T-cell (primary cell): ENCODE results near the gene DNAI2. TPM values are rescaled to one million over a fixed set of nuclear protein-coding genes. Genes with fewer than 3 reads are reported as not detected.

ENCODE experiments used
- ATAC-seq, 4 experiments: fragments of 200-7000 bp in 3 of 4; fragments of 150-1000 bp in 1 of 4; cut with Tn5 transposase; replicated peaks in 1 of 4; 1 replicate in 3 of 4; 2 replicates in 1 of 4; pipeline ENCODE4 v1.10.0; 2021; ENCODE audit warnings: moderate library complexity in 3 of 4, mild to moderate bottlenecking in 2 of 4, moderate number of reproducible peaks in 1 of 4
- CTCF ChIA-PET, 2 donors: fragments of 300-600 bp; sonication (Branson Sonifier 250); formaldehyde crosslinking; loops; one replicate each; lab custom pipeline; 2022; ENCODE audit warnings: antibody characterized with exemption in 2 of 2; lab: Charles Lee
- POLR2A ChIA-PET, 2 donors: fragments of 300-600 bp; sonication (Branson Sonifier 250); formaldehyde crosslinking; loops; one replicate each; lab custom pipeline; 2022; ENCODE audit warnings: antibody characterized with exemption in 2 of 2; lab: Charles Lee
- DNase-seq, 35 experiments: peaks; one replicate each; pipeline versions ENCODE4 v3.0.0 to v3.0.0-alpha.2; 2013 to 2023
- H3K27ac ChIP-seq: one replicate; pipeline ENCODE4 v1.5.1; 2013; ENCODE audit warnings: low read length
- H3K27me3 ChIP-seq, 2 experiments: replicated peaks in 1 of 2; 1 replicate in 1 of 2; 2 replicates in 1 of 2; pipeline versions ENCODE4 v1.6.1 to v1.7.0; 2013; ENCODE audit warnings: low read length in 1 of 2, mixed read lengths in 1 of 2; ENCODE audit not compliant: control insufficient read depth in 2 of 2, insufficient read depth in 2 of 2; ENCODE audit errors: extremely low read depth in 1 of 2
- H3K36me3 ChIP-seq, 2 donors: 1 replicate in 1 of 2; 2 replicates in 1 of 2; pipeline versions ENCODE4 v1.6.1 to v1.7.0; 2013; ENCODE audit warnings: low read length in 1 of 2; ENCODE audit not compliant: control insufficient read depth in 2 of 2, insufficient read depth in 1 of 2; ENCODE audit errors: extremely low read depth in 1 of 2
- H3K4me1 ChIP-seq, 2 experiments: 1 replicate in 1 of 2; 2 replicates in 1 of 2; pipeline versions ENCODE4 v1.6.1 to v1.7.0; 2013; ENCODE audit warnings: low read length in 2 of 2, mixed read lengths in 1 of 2; ENCODE audit not compliant: insufficient read depth in 2 of 2, control insufficient read depth in 1 of 2; ENCODE audit errors: extremely low read depth in 1 of 2
- H3K4me3 ChIP-seq, 2 donors: 1 replicate in 1 of 2; 2 replicates in 1 of 2; pipeline versions ENCODE4 v1.5.1 to v1.7.0; 2013; ENCODE audit warnings: mild to moderate bottlenecking in 2 of 2, low read length in 1 of 2, moderate library complexity in 1 of 2; ENCODE audit not compliant: control insufficient read depth in 1 of 2; ENCODE audit errors: extremely low read depth in 1 of 2
- H3K9me3 ChIP-seq: 2 replicates; pipeline ENCODE4 v1.7.0; 2013
- H3K27ac Mint-ChIP-seq, 2 donors: one replicate each; pipeline ENCODE4 v1.8.0; 2020 to 2021; ENCODE audit warnings: mild to moderate bottlenecking in 2 of 2, mixed read lengths in 2 of 2
- H3K27me3 Mint-ChIP-seq, 2 donors: one replicate each; pipeline ENCODE4 v1.8.0; 2021 to 2022; ENCODE audit warnings: mixed read lengths in 2 of 2
- H3K36me3 Mint-ChIP-seq: one replicate; pipeline ENCODE4 v1.8.0; 2021; ENCODE audit warnings: mixed read lengths
- H3K4me1 Mint-ChIP-seq, 3 donors: one replicate each; pipeline ENCODE4 v1.8.0; 2020 to 2022; ENCODE audit warnings: mixed read lengths in 3 of 3, mild to moderate bottlenecking in 1 of 3
- H3K4me3 Mint-ChIP-seq, 3 donors: one replicate each; pipeline ENCODE4 v1.8.0; 2020 to 2022; ENCODE audit warnings: mild to moderate bottlenecking in 3 of 3, mixed read lengths in 3 of 3, moderate library complexity in 3 of 3
- H3K9me3 Mint-ChIP-seq, 3 donors: one replicate each; pipeline ENCODE4 v1.8.0; 2020 to 2022; ENCODE audit warnings: mixed read lengths in 3 of 3
- WGBS: methylation state at CpG from one replicate; pipeline ENCODE4 v1.1.5; 2013; ENCODE audit warnings: missing lambda C conversion rate; ENCODE audit not compliant: insufficient coverage; 5-methylcytosine and 5-hydroxymethylcytosine counted together
- total RNA-seq, 35 experiments: library from RNA in 6 of 35; stranded (reverse) in 6 of 35; fragments of 120-200 nt in 1 of 35; gene quantifications; one replicate each; pipeline versions ENCODE4 v1.2.1 to v1.2.4 and lab custom pipeline; 2013 to 2026

The DNAI2 gene
- total RNA-seq, 5 donors from 2014 or later (not counting 1 experiment from before 2014, with no cell fraction given): 0.80 to 5.3 (median 1.7) TPM

DNA sequence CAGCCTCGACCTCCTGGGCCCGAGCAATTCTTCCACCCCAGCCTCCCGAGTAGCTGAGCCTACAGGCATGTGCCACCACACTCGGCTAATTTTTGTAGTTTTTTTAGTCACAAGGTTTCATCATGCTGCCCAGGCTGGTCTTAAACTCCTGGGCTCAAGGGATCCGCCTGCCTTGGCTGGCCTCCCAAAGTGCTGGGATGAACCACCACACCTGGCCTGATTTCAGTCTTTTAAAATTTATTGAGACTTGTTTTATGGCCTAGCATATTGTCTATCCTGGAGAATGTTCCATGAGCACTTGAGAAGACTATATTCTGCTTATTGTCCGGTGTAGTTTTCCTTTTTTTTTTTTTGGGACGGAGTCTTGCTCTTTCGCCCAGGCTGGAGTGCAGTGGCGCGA lies 18.5 kb downstream of the DNAI2 start:
- no peaks in the 10 kb centered on the region for H3K27me3 Mint-ChIP-seq
- ChIA-PET POLR2A (interaction anchor here in 1 of 2 donors (0.7 kb wide), 1 partner anchor 85 kb away, joined by 4 read pairs; no protein-coding TSS in a partner anchor), CTCF (no interaction called here)
- peaks cover 0 to 3% of the 10 kb centered on the region in 2 experiments for H3K27me3 ChIP-seq
- no peak overlapping the region for H3K4me3 ChIP-seq
- ATAC-seq (no peak), DNase-seq (no peak)
- peaks cover 0 to 12% of the 10 kb centered on the region in 2 experiments for H3K4me1 ChIP-seq
- no peak overlapping the region for H3K27ac ChIP-seq
- no peaks in the 10 kb centered on the region for H3K36me3 Mint-ChIP-seq
- H3K27ac Mint-ChIP-seq: no peak overlapping the region
- no peaks in the 10 kb centered on the region for H3K36me3 ChIP-seq
- H3K9me3 ChIP-seq: no peaks in the 10 kb centered on the region
- WGBS: 98% methylated on average over 7 of the region's 10 CpGs
- no peak overlapping the region for H3K4me3 Mint-ChIP-seq
- peaks cover 0 to 22% (median 14%) of the 10 kb centered on the region in 3 donors for H3K4me1 Mint-ChIP-seq
- no peaks in the 10 kb centered on the region for H3K9me3 Mint-ChIP-seq

DNA sequence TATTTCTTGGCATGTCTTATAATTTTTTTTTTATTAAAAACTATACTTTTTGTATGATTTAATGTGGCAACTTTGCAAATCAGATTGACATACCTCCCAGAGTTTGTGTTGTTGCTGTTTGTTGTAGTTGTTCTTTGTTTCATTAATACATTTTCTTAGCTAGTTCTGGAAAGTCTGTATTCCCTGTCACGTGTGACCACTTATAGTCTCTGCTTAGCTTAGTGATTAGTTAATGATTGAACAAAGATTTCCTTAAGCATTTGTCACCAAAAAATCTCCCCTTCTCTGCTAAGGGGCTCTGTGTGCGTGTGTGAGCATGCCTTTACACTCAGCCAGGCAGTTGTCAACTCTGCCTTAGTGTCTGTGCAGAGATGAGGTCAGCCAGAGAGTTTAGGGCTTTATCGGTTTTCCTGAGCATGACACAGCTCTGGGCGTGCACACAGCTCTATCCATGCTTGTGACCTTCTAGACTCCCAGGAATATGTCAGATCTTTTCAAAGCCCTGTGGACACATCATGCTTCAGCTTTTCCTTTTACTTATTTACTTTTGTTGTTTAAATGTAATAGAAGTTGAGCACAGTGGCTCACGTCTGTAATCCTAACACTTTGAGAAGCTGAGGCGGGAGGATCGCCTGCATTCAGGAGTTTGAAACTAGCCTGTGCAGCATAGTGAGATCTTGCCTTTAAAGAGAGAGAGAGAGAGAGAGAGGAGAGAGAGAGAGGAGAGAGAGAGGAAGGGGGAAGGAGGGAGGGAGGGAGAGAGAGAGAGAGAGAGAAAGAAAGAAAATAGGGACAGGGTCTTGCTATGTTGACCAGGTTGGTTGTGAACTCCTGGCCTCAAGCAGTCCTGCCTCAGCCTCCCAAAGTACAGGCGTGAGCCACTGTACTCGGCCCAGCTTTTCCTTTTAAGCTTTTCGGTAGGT lies 21.9 kb downstream of the DNAI2 start:
- Mint-ChIP-seq H3K9me3 (no peaks in the 10 kb centered on the region), H3K36me3 (no peaks in the 10 kb centered on the region), H3K27me3 (peaks cover 2 to 4% of the 10 kb centered on the region in 2 donors), H3K27ac (peak overlapping the region; percentile 6 to 33), H3K4me1 (peaks cover under 1 to 18% (median 11%) of the 10 kb centered on the region in 3 donors), H3K4me3 (no peak overlapping the region)
- Histone ChIP-seq H3K9me3 (no peaks in the 10 kb centered on the region), H3K36me3 (no peaks in the 10 kb centered on the region), H3K27ac (no peak overlapping the region), H3K27me3 (peaks cover 0 to 6% of the 10 kb centered on the region in 2 experiments), H3K4me3 (no peak overlapping the region), H3K4me1 (peaks cover 0 to 9% of the 10 kb centered on the region in 2 experiments)
- DNase-seq (no peak), ATAC-seq (no peak)
- WGBS: 78% methylated on average over 6 of the region's 10 CpGs
- ChIA-PET CTCF (interaction anchor here in 1 of 2 donors (0.6 to 1.0 kb wide), 4 partner anchors 9 to 84 kb away, joined by 3 to 8 read pairs (median 3); no protein-coding TSS in a partner anchor), POLR2A (interaction anchor here in 1 of 2 donors (0.6 kb wide), 1 partner anchor 15 kb away, joined by 6 read pairs; no protein-coding TSS in a partner anchor)

DNA sequence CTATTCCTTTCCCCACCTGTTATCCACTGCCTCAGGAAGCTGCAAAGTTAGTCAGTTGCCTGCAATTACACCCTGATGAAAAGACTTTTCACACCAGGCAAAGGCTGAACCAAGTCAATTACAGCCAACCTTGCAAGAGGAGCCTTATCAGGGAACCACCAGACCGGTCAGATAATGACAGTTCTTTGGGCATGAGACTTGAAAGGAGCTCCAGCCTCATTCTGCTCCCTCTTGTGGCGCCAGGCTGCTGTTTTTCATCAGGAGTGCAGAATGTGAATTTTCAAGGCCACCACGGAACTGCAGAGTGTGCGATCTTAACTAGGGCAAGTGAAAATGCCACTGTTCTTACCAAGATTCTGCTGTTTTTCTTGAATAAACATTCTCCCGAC lies 22.5 kb downstream of the DNAI2 start:
- Mint-ChIP-seq H3K36me3 (no peaks in the 10 kb centered on the region), H3K27ac (peak overlapping the region in 1 of 2 donors; percentile 39), H3K9me3 (no peaks in the 10 kb centered on the region), H3K4me1 (peaks cover 7 to 24% (median 16%) of the 10 kb centered on the region in 3 donors), H3K27me3 (peaks cover 2 to 4% of the 10 kb centered on the region in 2 donors), H3K4me3 (no peak overlapping the region)
- H3K9me3 ChIP-seq: no peaks in the 10 kb centered on the region
- ATAC-seq (peak; percentile 43 to 71 (median 54)), DNase-seq (peak in 14 of 35 experiments; percentile 7 to 60 (median 23))
- H3K4me3 ChIP-seq: no peak overlapping the region
- peaks cover 0 to 15% of the 10 kb centered on the region in 2 experiments for H3K4me1 ChIP-seq
- peaks cover 0 to 8% of the 10 kb centered on the region in 2 experiments for H3K27me3 ChIP-seq
- H3K36me3 ChIP-seq: no peaks in the 10 kb centered on the region
- 25% methylated on average over 4 of the region's 5 CpGs for WGBS
- ChIA-PET CTCF (interaction anchor here (0.6 to 1.0 kb wide), 3 partner anchors 12 to 990 kb away, joined by 3 to 6 read pairs (median 4); no protein-coding TSS in a partner anchor), POLR2A (no interaction called here)
- H3K27ac ChIP-seq: no peak overlapping the region

DNA sequence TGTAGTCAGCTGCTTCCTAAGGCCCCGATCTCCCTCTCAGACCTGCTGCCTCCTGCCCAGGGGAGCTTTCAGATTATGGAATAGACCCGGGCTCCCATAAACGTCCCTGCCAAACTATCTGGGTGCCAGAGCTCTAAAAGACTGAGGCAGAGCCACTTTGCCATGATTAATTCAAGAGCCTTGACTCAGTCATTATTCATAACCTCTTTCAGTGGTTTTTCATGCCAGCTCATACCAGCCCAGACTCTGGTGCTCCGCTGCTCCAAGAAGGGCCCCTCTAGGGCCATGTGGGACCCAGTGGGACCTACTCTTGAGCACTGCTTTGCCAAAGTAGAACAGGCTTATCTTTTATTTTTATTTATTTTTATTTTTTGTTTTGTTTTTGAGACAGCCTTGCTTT lies 23.9 kb downstream of the DNAI2 start:
- Histone ChIP-seq H3K36me3 (no peaks in the 10 kb centered on the region), H3K27me3 (peaks cover 0 to 8% of the 10 kb centered on the region in 2 experiments), H3K9me3 (no peaks in the 10 kb centered on the region), H3K27ac (no peak overlapping the region), H3K4me3 (no peak overlapping the region), H3K4me1 (peaks cover 0 to 15% of the 10 kb centered on the region in 2 experiments)
- CTCF ChIA-PET: no interaction called here
- 66% methylated on average over 3 of the region's 4 CpGs for WGBS
- Mint-ChIP-seq H3K9me3 (no peaks in the 10 kb centered on the region), H3K4me1 (peaks cover 7 to 24% (median 16%) of the 10 kb centered on the region in 3 donors), H3K27ac (peak overlapping the region in 1 of 2 donors; percentile 52), H3K4me3 (no peak overlapping the region), H3K27me3 (peaks cover 2 to 4% of the 10 kb centered on the region in 2 donors), H3K36me3 (no peaks in the 10 kb centered on the region)
- POLR2A ChIA-PET: no interaction called here
- DNase-seq (no peak), ATAC-seq (no peak)

DNA sequence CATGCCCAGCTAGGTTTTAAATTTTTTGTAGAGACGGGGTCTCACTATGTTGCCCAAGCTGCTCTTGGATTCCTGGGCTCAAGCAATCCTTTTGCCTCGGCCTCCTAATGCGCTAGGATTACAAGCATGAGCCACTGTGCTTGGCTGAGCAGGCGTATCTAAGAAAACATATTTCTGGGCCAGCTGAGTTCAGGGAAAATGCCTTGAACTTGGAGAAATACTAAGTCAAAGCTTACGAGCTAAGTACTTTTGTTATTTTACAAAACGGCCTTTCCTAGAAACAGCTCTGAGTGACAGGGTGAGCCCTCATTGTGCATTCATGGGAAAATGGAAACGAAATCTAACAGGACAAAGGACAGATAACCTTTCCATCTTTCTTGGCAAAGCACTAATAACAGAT lies 24.7 kb downstream of the DNAI2 start:
- Mint-ChIP-seq H3K4me3 (no peak overlapping the region), H3K27ac (no peak overlapping the region), H3K27me3 (peaks cover 2 to 4% of the 10 kb centered on the region in 2 donors), H3K4me1 (peaks cover 7 to 24% (median 16%) of the 10 kb centered on the region in 3 donors), H3K9me3 (no peaks in the 10 kb centered on the region), H3K36me3 (no peaks in the 10 kb centered on the region)
- no peaks in the 10 kb centered on the region for H3K9me3 ChIP-seq
- H3K36me3 ChIP-seq: no peaks in the 10 kb centered on the region
- POLR2A ChIA-PET: interaction anchor here in 1 of 2 donors (0.6 kb wide), 1 partner anchor 96 kb away, joined by 3 read pairs; no protein-coding TSS in a partner anchor
- H3K27me3 ChIP-seq: peaks cover 0 to 8% of the 10 kb centered on the region in 2 experiments
- CTCF ChIA-PET: interaction anchor here in 1 of 2 donors (0.5 to 1.0 kb wide), 2 partner anchors 14 to 472 kb away, joined by 3 read pairs; no protein-coding TSS in a partner anchor
- DNase-seq: no peak
- peaks cover 0 to 15% of the 10 kb centered on the region in 2 experiments for H3K4me1 ChIP-seq
- 97% methylated on average over 5 of the region's 7 CpGs for WGBS
- H3K27ac ChIP-seq: no peak overlapping the region
- H3K4me3 ChIP-seq: no peak overlapping the region
- ATAC-seq: no peak
